Endothelial cell of umbilical vein (primary cell): ENCODE measurements around the gene GPRIN2. TPM values are rescaled to one million over a fixed set of nuclear protein-coding genes. Genes with fewer than 3 reads are reported as not detected.

Experiments
- BruUV-seq: library from RNA; stranded (reverse); fragments of 400-500 nt; replicated peaks from 2 replicates; lab custom pipeline; 2021; lab: Mats Ljungman, UMichigan
- CTCF ChIA-PET: fragments of 300-600, 350-600 bp; sonication (Branson Sonifier 250); formaldehyde crosslinking; loops from one replicate; lab custom pipeline; 2021; ENCODE audit warnings: antibody characterized with exemption, inconsistent platforms; lab: Charles Lee
- POLR2A ChIA-PET: fragments of 300-600, 350-600 bp; sonication (Branson Sonifier 250); formaldehyde crosslinking; loops from one replicate; lab custom pipeline; 2021; ENCODE audit warnings: antibody characterized with exemption, inconsistent platforms; lab: Charles Lee
- DNase-seq: peaks from one replicate; pipeline ENCODE4 v3.0.0-alpha.2; 2011; ENCODE audit warnings: low read depth, low spot score
- FAIRE-seq: peaks from 2 replicates; lab custom pipeline; 2011; peaks lifted over from hg19 to GRCh38; lab: Jason Lieb, UNC
- H2AFZ ChIP-seq: 2 replicates; pipeline ENCODE4 v1.6.0; 2012; ENCODE audit warnings: low read depth, low read length, control low read depth, inconsistent platforms
- H3K27ac ChIP-seq: 2 replicates; pipeline ENCODE4 v1.5.1; 2011; ENCODE audit warnings: low read depth, mild to moderate bottlenecking, control low read depth, low read length, moderate library complexity; ENCODE audit not compliant: insufficient read depth
- H3K27me3 ChIP-seq, 2 experiments: 2 replicates each; pipeline versions ENCODE4 v1.6.0 to v1.6.1; 2011; ENCODE audit warnings: low read length in 2 of 2, mixed read lengths in 1 of 2; ENCODE audit not compliant: control insufficient read depth in 2 of 2, insufficient read depth in 2 of 2
- H3K36me3 ChIP-seq, 2 experiments: 2 replicates in 1 of 2; 3 replicates in 1 of 2; pipeline ENCODE4 v1.5.1; 2011; ENCODE audit warnings: low read length in 2 of 2, mild to moderate bottlenecking in 1 of 2, moderate library complexity in 1 of 2; ENCODE audit not compliant: control insufficient read depth in 2 of 2, insufficient read depth in 2 of 2; ENCODE audit errors: extremely low read depth in 1 of 2
- H3K4me1 ChIP-seq: 3 replicates; pipeline ENCODE4 v1.5.1; 2011; ENCODE audit warnings: mild to moderate bottlenecking, low read length; ENCODE audit not compliant: control insufficient read depth, insufficient read depth; ENCODE audit errors: extremely low read depth
- H3K4me2 ChIP-seq: 2 replicates; pipeline ENCODE4 v1.6.1; 2011; ENCODE audit warnings: low read length, control low read depth, mixed read lengths; ENCODE audit not compliant: insufficient read depth
- H3K4me3 ChIP-seq, 3 experiments: fragments of 200-600 bp in 1 of 3; sonication (generic), shearing (Covaris generic) in 1 of 3; replicated peaks in 1 of 3; 2 replicates each; pipeline ENCODE4 v1.5.1; 2011 to 2016; ENCODE audit warnings: control low read depth in 3 of 3, low read length in 3 of 3, mild to moderate bottlenecking in 2 of 3, inconsistent platforms in 1 of 3, low read depth in 1 of 3, moderate library complexity in 1 of 3; ENCODE audit not compliant: insufficient read depth in 1 of 3
- H3K79me2 ChIP-seq: 2 replicates; pipeline ENCODE4 v1.6.0; 2012; ENCODE audit warnings: low read length, inconsistent platforms; ENCODE audit not compliant: control insufficient read depth, insufficient read depth
- H3K9ac ChIP-seq: replicated peaks from 2 replicates; pipeline ENCODE3; 2011; ENCODE audit warnings: low read length, control low read depth; ENCODE audit not compliant: insufficient read depth; ENCODE audit errors: extremely low read depth
- H3K9me1 ChIP-seq: replicated peaks from 3 replicates; pipeline ENCODE4 v1.6.0; 2011; ENCODE audit warnings: mild to moderate bottlenecking, low read length; ENCODE audit not compliant: control insufficient read depth, insufficient read depth; ENCODE audit errors: extremely low read depth
- H3K9me3 ChIP-seq: replicated peaks from 2 replicates; pipeline ENCODE4 v1.5.1; 2012; ENCODE audit warnings: low read length, inconsistent platforms; ENCODE audit not compliant: control insufficient read depth, insufficient read depth
- H4K20me1 ChIP-seq: replicated peaks from 2 replicates; pipeline ENCODE3; 2011; ENCODE audit warnings: mild to moderate bottlenecking, low read length; ENCODE audit not compliant: control insufficient read depth, insufficient read depth; ENCODE audit errors: extremely low read depth
- EZH2 ChIP-seq: IDR thresholded peaks from 2 replicates; pipeline ENCODE4 v1.6.1; 2012; ENCODE audit warnings: borderline replicate concordance, low read depth, mild to moderate bottlenecking, moderate library complexity, low read length, inconsistent platforms; ENCODE audit not compliant: severe bottlenecking
- FOS ChIP-seq: IDR thresholded peaks from 2 replicates; pipeline ENCODE4 v1.6.1; 2011; ENCODE audit warnings: mild to moderate bottlenecking, low read length, moderate library complexity, borderline replicate concordance; ENCODE audit not compliant: insufficient read depth
- GATA2 ChIP-seq: IDR thresholded peaks from 2 replicates; pipeline ENCODE4 v1.7.0; 2011; ENCODE audit warnings: low read depth, mild to moderate bottlenecking, moderate library complexity, mixed read lengths, low read length; ENCODE audit not compliant: insufficient read length, insufficient read depth
- JUN ChIP-seq: IDR thresholded peaks from 2 replicates; pipeline ENCODE4 v1.6.1; 2011; ENCODE audit warnings: borderline replicate concordance, low read depth; ENCODE audit not compliant: insufficient read length, insufficient read depth
- MYC ChIP-seq: IDR thresholded peaks from one replicate; pipeline ENCODE4 v1.6.1; 2011; ENCODE audit warnings: mild to moderate bottlenecking, low read depth, low read length
- POLR2A ChIP-seq: IDR thresholded peaks from 2 replicates; pipeline ENCODE4 v1.6.1; 2012; ENCODE audit warnings: low read depth, mild to moderate bottlenecking, control low read depth, low read length
- POLR2AphosphoS5 ChIP-seq: IDR thresholded peaks from 2 replicates; pipeline ENCODE4 v1.6.1; 2012; ENCODE audit warnings: low read depth, mild to moderate bottlenecking, control low read depth, low read length, moderate library complexity; ENCODE audit not compliant: insufficient read depth
- dilution Hi-C: fragments of 300-500 bp; cut with MboI; formaldehyde crosslinking; loops from one replicate; pipeline ENCODE4 v1.15.0; 2019; ENCODE audit warnings: low sequenced_read_pairs; ENCODE audit not compliant: extremely low pct_ligation_motif_present
- intact Hi-C: fragments of 100-400 bp; cut with micrococcal nuclease; formaldehyde crosslinking; loops from one replicate; pipeline ENCODE4 v1.10.0; 2022
- polyA plus RNA-seq, 4 experiments: library from polyadenylated mRNA; depleted of rRNA in 3 of 4; stranded (reverse) in 3 of 4; unstranded in 1 of 4; fragments of >200 nt; gene quantifications; 2 replicates each; pipeline versions ENCODE4 v1.2.1 to v1.2.3, GENCODE V29; 2011 to 2012; ENCODE audit warnings: missing spikeins in 1 of 4
- total RNA-seq: library from RNA; stranded (reverse); gene quantifications from 2 replicates; pipeline ENCODE4 v1.2.3, GENCODE V29; 2021
- TF ChIP-seq, protein P1 (sequence below), 2 donors: IDR thresholded peaks; 1 replicate in 1 of 2; 2 replicates in 1 of 2; pipeline ENCODE4 v1.5.1; 2011; ENCODE audit warnings: low read length in 2 of 2, mild to moderate bottlenecking in 2 of 2, moderate library complexity in 2 of 2, control low read depth in 1 of 2, inconsistent platforms in 1 of 2, low read depth in 1 of 2; ENCODE audit not compliant: insufficient read depth in 1 of 2; ENCODE audit errors: extremely low read depth in 1 of 2
- TF ChIP-seq, protein P2 (sequence below): IDR thresholded peaks from 2 replicates; pipeline ENCODE4 v1.6.1; 2011; ENCODE audit not compliant: insufficient read depth, insufficient read length

Gene GPRIN2
- total and polyA plus RNA-seq, 2 donors (not counting 3 experiments of a cell fraction or from before 2014, with no cell fraction given) = not detected

DNA sequence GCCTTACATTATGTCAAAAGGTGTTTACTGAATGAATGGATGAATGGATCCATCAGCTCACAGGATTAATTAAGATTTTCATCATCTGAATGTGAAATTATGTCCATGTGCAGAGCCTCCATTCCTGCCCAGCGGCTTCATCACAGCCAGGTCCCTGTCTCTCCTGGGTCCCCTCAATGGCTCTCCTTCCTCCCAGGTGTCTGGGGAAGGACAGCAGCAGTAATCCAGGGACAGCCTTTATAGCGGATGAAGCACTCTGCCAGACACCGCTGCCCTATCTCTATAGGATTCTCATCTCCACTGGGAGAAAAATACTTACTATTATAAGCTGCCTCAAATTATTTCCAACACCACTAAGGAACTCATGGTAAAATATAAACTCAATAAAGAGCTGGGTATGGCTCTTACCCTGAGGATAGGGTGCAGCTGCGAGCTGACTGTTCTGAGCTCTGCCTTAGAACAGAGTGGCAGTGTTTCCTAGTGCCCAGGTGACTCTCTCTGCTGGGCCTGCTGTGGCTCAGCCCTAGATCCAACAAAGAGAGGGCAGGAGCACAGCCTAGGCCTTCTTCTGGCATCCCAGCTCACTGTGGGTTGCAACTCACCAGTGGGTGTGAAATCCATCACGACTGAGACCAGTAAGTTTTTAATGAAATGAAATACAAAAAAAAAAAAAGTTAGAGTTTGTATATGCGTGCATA, 38.3 kb downstream of the GPRIN2 start:
- no peak for DNase-seq
- ChIA-PET CTCF (interaction anchor here (1.7 kb wide), 1 partner anchor 22 kb away, joined by 5 read pairs; no protein-coding TSS in a partner anchor), POLR2A (no interaction called here)
- no peaks in the 10 kb centered on the region for H3K36me3 ChIP-seq
- no peak for FAIRE-seq
- no peak overlapping the region for H2AFZ ChIP-seq
- no peaks in the 10 kb centered on the region for H3K4me1 ChIP-seq
- no TSS peak for BruUV-seq
- H3K27ac ChIP-seq = no peak overlapping the region
- no peaks in the 10 kb centered on the region for H3K27me3 ChIP-seq
- intact Hi-C loops (no loop called here), dilution Hi-C loops (no loop called here)
- no peak overlapping the region for H3K4me2 ChIP-seq
- H3K9ac ChIP-seq = no peak overlapping the region
- H4K20me1 ChIP-seq = no peaks in the 10 kb centered on the region
- H3K79me2 ChIP-seq = no peaks in the 10 kb centered on the region
- no peaks in the 10 kb centered on the region for H3K9me3 ChIP-seq
- H3K4me3 ChIP-seq = no peak overlapping the region
- H3K9me1 ChIP-seq = no peaks in the 10 kb centered on the region
- TF ChIP-seq FOS (no peak), MYC (no peak), POLR2AphosphoS5 (no peak), EZH2 (no peak), JUN (no peak), POLR2A (no peak), GATA2 (no peak)
- TF ChIP-seq, protein P1, sequence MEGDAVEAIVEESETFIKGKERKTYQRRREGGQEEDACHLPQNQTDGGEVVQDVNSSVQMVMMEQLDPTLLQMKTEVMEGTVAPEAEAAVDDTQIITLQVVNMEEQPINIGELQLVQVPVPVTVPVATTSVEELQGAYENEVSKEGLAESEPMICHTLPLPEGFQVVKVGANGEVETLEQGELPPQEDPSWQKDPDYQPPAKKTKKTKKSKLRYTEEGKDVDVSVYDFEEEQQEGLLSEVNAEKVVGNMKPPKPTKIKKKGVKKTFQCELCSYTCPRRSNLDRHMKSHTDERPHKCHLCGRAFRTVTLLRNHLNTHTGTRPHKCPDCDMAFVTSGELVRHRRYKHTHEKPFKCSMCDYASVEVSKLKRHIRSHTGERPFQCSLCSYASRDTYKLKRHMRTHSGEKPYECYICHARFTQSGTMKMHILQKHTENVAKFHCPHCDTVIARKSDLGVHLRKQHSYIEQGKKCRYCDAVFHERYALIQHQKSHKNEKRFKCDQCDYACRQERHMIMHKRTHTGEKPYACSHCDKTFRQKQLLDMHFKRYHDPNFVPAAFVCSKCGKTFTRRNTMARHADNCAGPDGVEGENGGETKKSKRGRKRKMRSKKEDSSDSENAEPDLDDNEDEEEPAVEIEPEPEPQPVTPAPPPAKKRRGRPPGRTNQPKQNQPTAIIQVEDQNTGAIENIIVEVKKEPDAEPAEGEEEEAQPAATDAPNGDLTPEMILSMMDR (IDR thresholded peaks at IDR 0.05; ENCODE audit: extremely low read depth in 1 of 2, insufficient read depth in 1 of 2, low read depth in 1 of 2, low read length in 2 of 2) = no peak
- TF ChIP-seq, protein P2, sequence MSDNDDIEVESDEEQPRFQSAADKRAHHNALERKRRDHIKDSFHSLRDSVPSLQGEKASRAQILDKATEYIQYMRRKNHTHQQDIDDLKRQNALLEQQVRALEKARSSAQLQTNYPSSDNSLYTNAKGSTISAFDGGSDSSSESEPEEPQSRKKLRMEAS = no peak
